Middle frontal gyrus (tissue), 1 donor: Measurements from ENCODE around the gene CAV2.
"Not testable (repeated sequence)": the region's sequence is repeated elsewhere in the genome, so short reads cannot be mapped to it uniquely, and the experiment has no call there.

Experiments
- DNase-seq: peaks from one replicate; pipeline ENCODE4 v3.0.0-alpha.2; 2015; ENCODE audit warnings: low spot score; ENCODE audit errors: extremely low spot score

Gene CAV2, protein sequence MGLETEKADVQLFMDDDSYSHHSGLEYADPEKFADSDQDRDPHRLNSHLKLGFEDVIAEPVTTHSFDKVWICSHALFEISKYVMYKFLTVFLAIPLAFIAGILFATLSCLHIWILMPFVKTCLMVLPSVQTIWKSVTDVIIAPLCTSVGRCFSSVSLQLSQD

GRCh38 chr7:116499168-116500077 is at the start of gene CAV2:
Gene CAV2, plus strand, starts transcription at chr7:116499738. Its CDS starts 44 bp downstream, at chr7:116499782.
- no peak for DNase-seq

DNA sequence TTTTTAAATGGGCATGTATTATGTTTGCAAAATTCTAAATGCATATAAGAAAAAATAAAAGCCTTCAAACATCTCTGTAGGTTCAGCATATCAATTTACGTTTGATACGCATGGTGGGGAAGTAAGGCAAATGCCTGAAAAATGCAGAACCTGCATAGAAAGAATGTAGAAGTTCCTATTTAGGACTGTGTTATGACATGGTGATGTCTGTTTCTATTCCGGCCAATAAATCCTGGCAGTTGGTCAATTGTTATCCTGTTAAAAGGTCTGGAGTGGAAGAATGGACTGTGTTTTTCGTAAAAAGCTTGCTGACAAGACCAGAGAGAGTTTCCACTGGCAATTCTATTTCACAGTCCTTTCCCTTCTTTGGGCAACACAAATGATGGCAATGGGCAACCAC is 49.6 kb upstream of the CAV2 start:
- no peak for DNase-seq

GRCh38 chr7:116451957-116452729 is 47.4 kb upstream of the CAV2 start:
- DNase-seq: no peak

GRCh38 chr7:116454377-116454776 is 45.2 kb upstream of the CAV2 start:
- no peak for DNase-seq

DNA sequence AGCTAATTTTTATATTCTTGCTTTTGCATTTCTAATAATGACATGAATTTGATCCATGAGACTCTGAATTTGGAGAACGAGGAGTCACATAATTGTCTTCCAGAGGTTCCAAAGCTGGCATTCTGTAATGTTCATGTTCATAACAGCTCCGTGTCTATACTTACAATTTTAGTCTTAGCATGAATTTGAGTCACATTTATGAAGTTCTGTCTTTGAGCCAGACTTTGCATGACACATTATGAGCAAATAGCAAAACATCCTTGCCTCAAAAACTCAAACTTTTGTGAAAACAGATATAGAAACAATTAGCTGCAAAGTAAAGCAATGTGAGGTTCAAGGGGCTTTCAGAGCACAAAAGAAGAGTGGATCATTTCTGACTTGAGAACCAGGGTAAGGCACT is 44.5 kb upstream of the CAV2 start:
- DNase-seq: no peak

GRCh38 chr7:116455499-116455898 is 44.0 kb upstream of the CAV2 start:
- DNase-seq: no peak

GRCh38 chr7:116461500-116461899 is 38.0 kb upstream of the CAV2 start:
- no peak for DNase-seq

DNA sequence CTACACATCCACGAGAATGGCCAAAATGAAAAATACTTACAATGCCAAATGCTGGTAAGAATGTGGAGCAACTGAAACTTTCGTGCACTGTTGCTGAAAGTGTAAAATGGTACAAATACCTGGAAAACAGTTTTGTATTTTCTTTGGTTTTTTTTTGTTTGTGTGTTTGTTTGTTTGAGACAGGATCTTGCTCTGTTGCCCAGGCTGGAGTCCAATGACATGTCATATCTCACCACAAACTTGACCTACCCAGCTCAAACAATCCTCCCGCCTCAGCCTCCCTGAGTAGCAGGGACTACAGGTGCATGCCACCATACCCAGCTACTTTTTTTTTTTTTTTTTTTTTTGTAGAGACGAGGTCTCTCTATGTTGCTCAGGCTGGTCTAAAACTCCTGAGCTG is 35.6 kb upstream of the CAV2 start:
- no peak for DNase-seq

GRCh38 chr7:116464375-116464774 is 35.2 kb upstream of the CAV2 start:
- no peak for DNase-seq

DNA sequence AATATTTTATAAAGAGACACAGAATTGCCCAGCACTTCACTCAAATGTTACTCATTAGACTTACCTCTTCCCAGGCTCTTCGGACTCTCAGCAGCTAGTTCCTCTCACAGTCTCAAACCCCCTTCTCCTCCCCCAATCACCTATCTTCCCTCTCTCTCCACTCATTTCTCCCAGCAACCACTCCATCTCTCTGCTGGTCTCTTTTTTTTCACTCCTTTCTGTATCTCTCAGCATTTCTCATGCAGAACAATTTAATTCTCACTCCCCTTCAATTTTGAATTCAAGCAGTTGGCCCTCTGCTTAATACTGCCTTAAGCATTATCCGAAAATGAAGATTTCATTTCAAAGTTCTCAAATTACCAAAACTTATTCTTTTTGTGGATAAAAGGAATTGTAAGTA is 34.4 kb upstream of the CAV2 start:
- DNase-seq: no peak

- no peak for DNase-seq
Measured at GRCh38 chr7:116468534-116468933, 31.0 kb upstream of the CAV2 start.

DNA sequence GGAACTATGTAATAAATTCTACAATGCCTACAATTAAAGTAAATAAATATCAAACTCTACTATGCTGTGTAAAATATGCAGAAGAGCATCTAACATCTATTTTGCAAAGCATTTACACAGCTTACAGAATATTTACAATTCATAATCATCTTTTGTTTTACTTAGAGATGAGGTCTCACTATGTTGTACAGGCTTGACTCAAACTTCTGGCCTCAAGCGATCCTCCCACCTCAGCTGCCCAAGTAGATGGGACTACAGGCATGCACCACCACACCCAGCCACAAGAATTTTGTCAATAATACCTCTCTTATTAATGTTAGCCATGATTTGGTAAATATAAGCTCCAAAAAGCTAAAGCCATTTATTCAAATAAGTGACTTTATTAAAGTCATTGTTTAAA is 21.9 kb upstream of the CAV2 start:
- DNase-seq: no peak

DNA sequence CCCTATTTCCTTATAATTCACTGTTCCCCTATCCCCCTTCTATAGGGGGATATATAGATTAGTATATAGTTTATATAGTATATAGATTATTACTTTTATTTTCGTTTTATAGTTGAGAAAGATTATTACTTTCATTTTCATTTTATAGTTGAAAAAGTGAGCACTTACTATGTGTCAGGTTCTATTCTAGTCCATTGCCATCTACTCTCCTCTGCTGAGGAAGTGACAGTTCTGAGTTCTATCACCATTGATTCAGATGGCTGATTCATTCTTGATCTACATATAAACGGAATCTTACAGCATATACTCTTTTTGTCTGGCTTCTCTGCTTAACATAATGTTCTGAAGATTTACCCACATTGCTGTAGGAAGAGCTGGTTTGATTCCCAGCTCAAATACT is 20.7 kb upstream of the CAV2 start:
- DNase-seq: no peak

DNA sequence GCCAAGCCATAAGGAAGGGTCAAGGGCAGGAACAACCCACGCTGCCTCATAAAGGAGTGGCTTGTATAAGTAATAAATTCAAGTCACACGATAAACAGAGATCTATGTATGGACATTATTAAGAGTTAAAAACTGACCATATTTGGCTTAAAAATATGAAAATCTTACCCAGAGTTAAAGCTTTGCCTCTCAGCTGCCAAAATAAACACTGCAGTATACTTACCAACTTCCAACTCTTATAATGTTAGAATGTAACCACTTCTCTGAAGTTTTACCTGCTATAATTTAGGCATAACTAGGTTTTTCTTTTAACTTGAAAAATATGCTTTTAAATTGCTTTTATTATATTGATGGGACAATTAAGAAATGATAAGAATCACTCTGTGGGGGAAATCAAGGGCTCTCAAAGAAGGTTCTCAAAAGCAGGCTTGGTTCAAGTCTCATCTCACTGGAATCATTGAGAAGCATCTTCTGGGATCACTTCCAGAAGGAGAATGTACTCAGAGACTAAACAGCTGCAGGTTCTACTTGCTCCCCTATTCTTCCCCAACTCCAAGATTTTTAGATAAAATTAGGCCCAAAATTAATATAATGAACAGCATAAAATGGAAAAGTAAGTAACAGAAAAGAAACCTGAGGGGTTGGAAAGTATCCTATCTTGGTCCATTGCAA is 16.1 kb upstream of the CAV2 start:
- DNase-seq: no peak

- not testable (repeated sequence) for DNase-seq
Measured at GRCh38 chr7:116484389-116484788, 15.1 kb upstream of the CAV2 start.

- no peak for DNase-seq
Measured at GRCh38 chr7:116487907-116488521, 11.5 kb upstream of the CAV2 start.

- no peak for DNase-seq
Measured at GRCh38 chr7:116490351-116490750, 9.2 kb upstream of the CAV2 start.

GRCh38 chr7:116491887-116492653 is 7.5 kb upstream of the CAV2 start:
- DNase-seq: no peak

GRCh38 chr7:116492654-116493109 is 6.9 kb upstream of the CAV2 start:
- DNase-seq: no peak

DNA sequence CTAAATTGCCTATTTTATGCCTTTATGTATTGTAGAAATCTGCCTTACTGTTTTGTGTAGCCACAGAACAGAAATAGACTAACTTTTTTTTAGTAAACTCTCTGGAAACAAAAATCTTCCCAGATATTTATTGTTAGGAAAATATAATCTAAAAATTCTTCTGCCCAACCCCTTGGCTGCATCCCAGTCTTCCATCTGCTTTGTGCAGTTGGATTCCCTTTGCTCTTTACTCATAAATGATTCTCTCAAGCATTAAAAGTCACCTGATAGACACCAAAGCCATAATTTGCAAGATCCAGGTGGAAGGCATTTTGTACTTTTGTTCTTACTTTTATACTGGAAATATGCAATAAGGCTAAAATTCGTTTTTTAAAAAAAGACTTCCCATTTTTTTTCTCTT is 6.1 kb upstream of the CAV2 start:
- DNase-seq: no peak
